Nephron (organoid): ENCODE data around the gene NT5DC2.

Experiments used
- H3K27ac Mint-ChIP-seq, 3 experiments: 2 replicates each; pipeline ENCODE4 v1.8.0; 2020; ENCODE audit warnings: mixed read lengths in 3 of 3, mild to moderate bottlenecking in 2 of 3, moderate library complexity in 1 of 3
- H3K27me3 Mint-ChIP-seq: 2 replicates; pipeline ENCODE4 v1.8.0; 2021; ENCODE audit warnings: low read depth, mild to moderate bottlenecking, moderate library complexity, mixed read lengths
- H3K36me3 Mint-ChIP-seq: 2 replicates; pipeline ENCODE4 v1.8.0; 2020; ENCODE audit warnings: low read depth, mixed read lengths
- H3K4me1 Mint-ChIP-seq: 2 replicates; pipeline ENCODE4 v1.8.0; 2020; ENCODE audit warnings: mixed read lengths
- H3K4me3 Mint-ChIP-seq, 3 experiments: 2 replicates each; pipeline ENCODE4 v1.8.0; 2020; ENCODE audit warnings: mild to moderate bottlenecking in 3 of 3, mixed read lengths in 3 of 3, moderate library complexity in 2 of 3
- H3K9me3 Mint-ChIP-seq: 2 replicates; pipeline ENCODE4 v1.8.0; 2020; ENCODE audit warnings: mixed read lengths
- TF ChIP-seq, protein P1 (sequence below), 3 experiments: fragments of 200-600 bp; sonication (generic); IDR thresholded peaks; one replicate each; pipeline ENCODE4 v1.5.0; 2021; ENCODE audit warnings: antibody characterized with exemption in 3 of 3; ENCODE audit not compliant: unreplicated experiment in 3 of 3

Gene NT5DC2

GRCh38 chr3:52503788-52504424 lies 29.8 kb downstream of the NT5DC2 start:
- Mint-ChIP-seq H3K27me3 (peaks cover 4% of the 10 kb centered on the region), H3K4me1 (no peaks in the 10 kb centered on the region), H3K4me3 (no peak overlapping the region), H3K27ac (no peak overlapping the region), H3K36me3 (no peaks in the 10 kb centered on the region), H3K9me3 (no peaks in the 10 kb centered on the region)
- TF ChIP-seq, protein P1, sequence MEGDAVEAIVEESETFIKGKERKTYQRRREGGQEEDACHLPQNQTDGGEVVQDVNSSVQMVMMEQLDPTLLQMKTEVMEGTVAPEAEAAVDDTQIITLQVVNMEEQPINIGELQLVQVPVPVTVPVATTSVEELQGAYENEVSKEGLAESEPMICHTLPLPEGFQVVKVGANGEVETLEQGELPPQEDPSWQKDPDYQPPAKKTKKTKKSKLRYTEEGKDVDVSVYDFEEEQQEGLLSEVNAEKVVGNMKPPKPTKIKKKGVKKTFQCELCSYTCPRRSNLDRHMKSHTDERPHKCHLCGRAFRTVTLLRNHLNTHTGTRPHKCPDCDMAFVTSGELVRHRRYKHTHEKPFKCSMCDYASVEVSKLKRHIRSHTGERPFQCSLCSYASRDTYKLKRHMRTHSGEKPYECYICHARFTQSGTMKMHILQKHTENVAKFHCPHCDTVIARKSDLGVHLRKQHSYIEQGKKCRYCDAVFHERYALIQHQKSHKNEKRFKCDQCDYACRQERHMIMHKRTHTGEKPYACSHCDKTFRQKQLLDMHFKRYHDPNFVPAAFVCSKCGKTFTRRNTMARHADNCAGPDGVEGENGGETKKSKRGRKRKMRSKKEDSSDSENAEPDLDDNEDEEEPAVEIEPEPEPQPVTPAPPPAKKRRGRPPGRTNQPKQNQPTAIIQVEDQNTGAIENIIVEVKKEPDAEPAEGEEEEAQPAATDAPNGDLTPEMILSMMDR (IDR thresholded peaks at IDR 0.05; ENCODE audit: unreplicated experiment in 3 of 3) = no peak

DNA sequence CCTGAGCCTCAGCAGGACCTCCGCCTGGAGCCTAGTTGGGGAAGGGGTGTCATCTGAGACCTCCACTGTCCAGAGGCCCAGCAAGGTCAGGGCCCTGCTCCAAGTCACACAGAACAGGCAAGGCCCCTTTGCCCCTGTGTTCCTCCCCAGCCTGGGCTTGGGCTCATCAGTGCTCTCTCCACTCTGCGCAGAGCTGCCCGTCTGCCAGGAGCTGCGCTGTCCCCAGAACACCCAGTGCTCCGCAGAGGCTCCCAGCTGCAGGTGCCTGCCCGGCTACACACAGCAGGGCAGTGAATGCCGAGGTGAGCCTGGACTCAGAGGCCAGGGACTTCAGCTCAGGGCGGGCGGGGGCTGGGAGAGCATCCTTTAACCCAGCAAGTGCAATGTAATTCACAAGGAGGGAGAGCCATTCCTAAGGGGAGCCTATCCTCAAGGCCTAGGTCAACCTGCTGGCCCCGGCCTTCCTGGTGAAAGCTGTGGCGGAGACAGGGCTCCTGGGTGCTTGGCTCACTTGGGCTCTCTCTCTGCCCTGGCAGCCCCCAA lies 30.8 kb downstream of the NT5DC2 start:
- TF ChIP-seq, protein P1 (IDR thresholded peaks at IDR 0.05; ENCODE audit: unreplicated experiment in 3 of 3) = no peak
- no peaks in the 10 kb centered on the region for H3K9me3 Mint-ChIP-seq
- H3K36me3 Mint-ChIP-seq = no peaks in the 10 kb centered on the region
- no peak overlapping the region for H3K4me3 Mint-ChIP-seq
- H3K27ac Mint-ChIP-seq = no peak overlapping the region
- H3K27me3 Mint-ChIP-seq = peaks cover 4% of the 10 kb centered on the region
- no peaks in the 10 kb centered on the region for H3K4me1 Mint-ChIP-seq

GRCh38 chr3:52502001-52502400 lies 31.7 kb downstream of the NT5DC2 start:
- no peak overlapping the region for H3K27ac Mint-ChIP-seq
- no peaks in the 10 kb centered on the region for H3K9me3 Mint-ChIP-seq
- no peak overlapping the region for H3K4me3 Mint-ChIP-seq
- TF ChIP-seq, protein P1 (IDR thresholded peaks at IDR 0.05; ENCODE audit: unreplicated experiment in 3 of 3) = no peak
- no peaks in the 10 kb centered on the region for H3K4me1 Mint-ChIP-seq
- H3K27me3 Mint-ChIP-seq = no peaks in the 10 kb centered on the region
- no peaks in the 10 kb centered on the region for H3K36me3 Mint-ChIP-seq

DNA sequence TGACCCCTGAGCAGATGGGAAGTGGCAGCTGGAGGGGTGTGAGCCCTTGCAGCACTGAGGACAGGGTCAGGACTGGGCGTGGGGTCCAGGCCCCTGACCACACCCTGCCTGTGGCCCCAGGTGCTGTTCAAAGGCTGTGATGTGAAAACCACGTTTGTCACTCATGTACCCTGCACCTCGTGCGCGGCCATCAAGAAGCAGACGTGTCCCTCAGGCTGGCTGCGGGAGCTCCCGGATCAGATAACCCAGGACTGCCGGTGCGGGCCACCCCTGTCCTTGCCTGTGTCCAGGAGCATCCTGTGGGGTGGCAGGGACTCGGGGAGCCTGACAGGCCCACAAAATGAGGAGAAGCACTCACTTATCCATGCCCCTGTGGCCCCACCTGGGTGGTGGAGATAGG lies 32.6 kb downstream of the NT5DC2 start:
- TF ChIP-seq, protein P1 (IDR thresholded peaks at IDR 0.05; ENCODE audit: unreplicated experiment in 3 of 3) = no peak
- Mint-ChIP-seq H3K27ac (no peak overlapping the region), H3K36me3 (no peaks in the 10 kb centered on the region), H3K4me3 (no peak overlapping the region), H3K4me1 (no peaks in the 10 kb centered on the region), H3K27me3 (no peaks in the 10 kb centered on the region), H3K9me3 (no peaks in the 10 kb centered on the region)

- Mint-ChIP-seq H3K27ac (no peak overlapping the region), H3K9me3 (no peaks in the 10 kb centered on the region), H3K36me3 (no peaks in the 10 kb centered on the region), H3K4me1 (no peaks in the 10 kb centered on the region), H3K4me3 (no peak overlapping the region), H3K27me3 (no peaks in the 10 kb centered on the region)
- TF ChIP-seq, protein P1 (IDR thresholded peaks at IDR 0.05; ENCODE audit: unreplicated experiment in 3 of 3) = no peak
Observed at GRCh38 chr3:52498137-52499054, 35.3 kb downstream of the NT5DC2 start.
